Measurements from ENCODE around the gene FABP3.
A peak's percentile ranks its signal among the peaks of the same experiment; 100 is the strongest.
"Not testable (repeated sequence)": the region's sequence is repeated elsewhere in the genome, so short reads cannot be mapped to it uniquely, and the experiment has no call there.

Gene FABP3

GRCh38 chr1:31397360-31398095, 24.7 kb upstream of the FABP3 start:
- no peak for DNase-seq

- DNase-seq = no peak
Observed at GRCh38 chr1:31396633-31397351, 23.9 kb upstream of the FABP3 start.

GRCh38 chr1:31394584-31395193, 21.8 kb upstream of the FABP3 start:
- DNase-seq = peak; percentile 81

GRCh38 chr1:31393463-31393862, 20.6 kb upstream of the FABP3 start:
- DNase-seq = no peak

- no peak for DNase-seq
Observed at GRCh38 chr1:31390071-31390470, 17.2 kb upstream of the FABP3 start.

GRCh38 chr1:31389616-31390015, 16.7 kb upstream of the FABP3 start:
- no peak for DNase-seq

- DNase-seq = no peak
Observed at GRCh38 chr1:31387612-31388011, 14.7 kb upstream of the FABP3 start.

GRCh38 chr1:31386576-31387243, 13.8 kb upstream of the FABP3 start:
- DNase-seq = not testable (repeated sequence)

- DNase-seq = no peak
Observed at GRCh38 chr1:31383967-31384366, 11.1 kb upstream of the FABP3 start.

GRCh38 chr1:31382379-31382989, 9.6 kb upstream of the FABP3 start:
- DNase-seq = no peak

GRCh38 chr1:31381394-31382294, 8.8 kb upstream of the FABP3 start:
- DNase-seq = no peak

- no peak for DNase-seq
Observed at GRCh38 chr1:31380181-31380580, 7.3 kb upstream of the FABP3 start.

- no peak for DNase-seq
Observed at GRCh38 chr1:31378001-31378400, 5.1 kb upstream of the FABP3 start.

- no peak for DNase-seq
Observed at GRCh38 chr1:31377364-31377863, 4.5 kb upstream of the FABP3 start.

GRCh38 chr1:31376375-31377134, 3.7 kb upstream of the FABP3 start:
- DNase-seq = no peak

GRCh38 chr1:31374511-31375196, 1.8 kb upstream of the FABP3 start:
- no peak for DNase-seq

GRCh38 chr1:31373897-31374486, 1.1 kb upstream of the FABP3 start:
- DNase-seq = no peak

GRCh38 chr1:31372751-31373055, 173 bp downstream of the FABP3 start:
- no peak for DNase-seq

- no peak for DNase-seq
Observed at GRCh38 chr1:31372051-31372450, 825 bp downstream of the FABP3 start.
